HG02588 (cell line): ENCODE measurements around the gene ANKRD33B.
"Not testable (repeated sequence)": the region's sequence is repeated elsewhere in the genome, so short reads cannot be mapped to it uniquely, and the experiment has no call there.

Experiments
- ATAC-seq: cut with Tn5 transposase; IDR thresholded peaks from one replicate; pipeline ENCODE4 v1.9.1; 2021; ENCODE audit warnings: mild to moderate bottlenecking, moderate library complexity; ENCODE audit not compliant: unreplicated experiment

The ANKRD33B gene

DNA sequence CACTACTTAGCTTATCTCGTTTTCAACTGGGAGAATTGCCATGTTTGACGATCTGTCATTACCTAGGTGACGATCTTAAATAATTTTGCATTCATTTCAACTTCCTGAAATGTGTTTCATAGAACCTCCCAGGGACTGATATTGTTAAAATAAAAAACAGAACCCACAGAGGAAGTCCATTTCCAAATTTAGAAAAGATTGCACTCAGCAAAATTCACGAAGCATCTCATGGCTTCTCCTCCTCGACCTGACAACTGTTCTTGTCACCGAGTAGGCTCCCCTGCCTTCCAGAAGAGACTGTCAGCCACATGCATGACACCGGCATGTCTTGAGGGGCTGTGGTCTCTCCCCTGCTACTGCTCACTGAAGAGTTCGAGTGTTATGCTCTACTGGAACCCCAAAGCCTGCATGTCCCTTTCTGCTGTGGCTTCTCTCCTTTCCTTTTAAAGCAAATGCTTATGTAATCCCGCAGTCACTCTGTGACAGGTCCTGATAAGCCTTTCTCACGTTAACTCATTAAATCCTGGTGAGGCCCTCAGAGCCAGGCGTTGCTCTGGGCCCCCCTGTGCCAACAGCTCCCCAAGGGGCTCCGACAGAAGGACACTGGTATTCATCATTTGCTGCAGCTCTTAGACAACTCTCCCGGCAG lies 26.8 kb upstream of the ANKRD33B start:
- no peak for ATAC-seq

DNA sequence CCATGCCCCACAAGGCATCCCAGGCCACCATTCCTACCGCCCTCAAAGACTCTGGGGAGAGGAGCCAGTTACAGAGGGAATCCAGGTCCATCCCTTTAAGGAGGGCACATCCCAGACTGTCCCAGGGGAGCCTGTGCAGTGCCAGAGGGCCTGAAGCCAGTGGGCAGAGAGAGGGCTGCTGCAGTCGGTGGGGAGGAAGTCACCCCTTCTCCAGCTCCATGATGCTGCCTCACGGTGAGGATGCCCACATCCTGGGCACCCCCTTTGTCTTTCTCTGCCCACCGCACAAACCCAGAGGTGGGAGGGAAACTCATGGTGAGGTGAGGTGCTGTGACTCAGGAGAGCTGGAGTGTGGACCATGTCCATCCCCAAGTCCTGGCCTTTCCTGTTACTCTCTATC lies 26.2 kb upstream of the ANKRD33B start:
- no peak for ATAC-seq

DNA sequence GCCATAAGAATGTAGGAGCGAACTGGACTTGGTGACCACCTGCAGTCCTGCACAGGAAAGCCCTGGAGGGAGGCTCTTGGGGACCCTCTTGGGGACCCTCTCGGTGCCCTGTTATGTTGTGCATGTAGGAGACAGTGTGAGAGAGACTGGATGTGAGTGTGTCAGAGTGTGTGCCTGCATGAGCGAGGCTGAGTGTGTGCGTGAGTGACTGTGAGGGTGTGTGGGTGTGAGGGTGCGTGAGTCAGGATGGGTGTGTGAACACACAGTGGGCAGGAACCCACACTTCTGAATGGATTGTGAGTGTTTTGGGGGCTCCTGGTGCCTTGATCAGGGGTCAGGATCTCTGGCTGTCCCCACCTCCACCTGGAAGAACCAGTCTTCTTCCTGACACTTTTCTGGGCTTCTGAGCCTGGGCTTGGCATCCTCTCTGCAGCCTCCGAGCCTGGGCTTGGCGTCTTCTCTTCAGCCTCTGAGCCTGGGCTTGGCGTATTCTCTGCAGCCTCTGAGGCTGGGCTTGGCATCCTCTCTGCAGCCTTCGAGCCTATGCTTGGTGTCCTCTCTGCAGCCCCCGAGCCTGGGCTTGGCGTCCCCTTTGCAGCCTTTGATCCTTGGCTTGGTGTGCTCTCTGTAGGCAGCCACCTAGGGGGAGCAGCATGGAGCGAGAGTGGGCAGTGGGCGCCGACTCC lies 25.6 kb upstream of the ANKRD33B start:
- ATAC-seq: no peak

DNA sequence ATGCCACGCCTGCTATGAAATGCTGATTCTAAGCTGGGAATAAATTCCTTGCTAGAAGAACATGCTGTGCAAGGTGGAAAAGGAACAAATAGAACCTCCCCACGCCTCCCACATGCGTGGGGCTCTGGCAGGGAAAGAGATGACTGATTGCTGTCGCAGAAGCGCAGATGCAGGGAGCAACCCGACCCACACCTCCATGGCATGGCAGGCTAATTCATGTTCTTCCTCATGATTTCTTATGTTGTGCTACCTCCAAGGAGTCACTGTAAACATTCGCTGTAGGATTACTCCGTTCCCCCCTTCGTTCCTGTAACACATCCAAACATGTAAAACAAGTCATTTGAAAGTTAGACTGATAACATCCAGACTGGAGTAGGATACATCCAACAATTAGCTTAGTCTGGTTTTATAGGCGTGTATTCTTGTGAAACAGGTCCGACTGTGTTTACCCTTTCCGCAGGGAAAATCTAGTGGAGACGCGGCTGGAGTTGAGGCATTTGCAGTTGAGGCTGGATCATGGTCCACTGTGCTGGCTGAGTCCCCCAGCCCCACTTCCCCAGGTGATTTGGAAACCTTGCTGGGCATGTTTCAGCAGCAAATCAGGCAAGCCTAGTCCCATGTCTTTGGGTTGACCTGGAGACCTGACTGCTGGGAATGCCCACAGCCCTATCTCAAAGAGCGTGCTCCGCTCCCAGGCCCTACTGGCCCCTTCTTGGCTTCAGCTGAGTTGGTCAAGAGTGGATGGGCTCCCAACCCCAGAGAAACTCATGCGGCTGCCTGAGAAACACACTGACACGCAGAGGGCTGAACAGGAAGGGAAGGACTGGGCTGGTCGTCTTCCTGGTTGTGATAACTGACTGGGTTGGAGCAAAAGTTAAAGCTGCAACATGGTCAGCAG lies 24.8 kb upstream of the ANKRD33B start:
- no peak for ATAC-seq

DNA sequence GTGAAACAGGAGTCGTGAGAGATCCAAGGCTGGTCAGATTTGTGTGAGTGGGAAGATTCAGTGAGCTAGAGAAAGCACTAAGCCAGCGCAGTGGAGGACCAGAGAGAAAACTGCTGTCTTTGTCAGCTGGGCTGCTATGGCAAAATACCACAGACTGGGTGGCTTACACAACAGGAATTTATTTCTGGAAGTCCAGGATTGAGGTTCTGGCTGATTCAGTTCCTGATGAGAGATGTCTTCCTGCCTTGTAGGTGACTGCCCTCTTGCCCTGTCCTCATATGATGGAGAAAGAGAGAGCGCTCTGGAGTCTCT lies 24.2 kb upstream of the ANKRD33B start:
- no peak for ATAC-seq

DNA sequence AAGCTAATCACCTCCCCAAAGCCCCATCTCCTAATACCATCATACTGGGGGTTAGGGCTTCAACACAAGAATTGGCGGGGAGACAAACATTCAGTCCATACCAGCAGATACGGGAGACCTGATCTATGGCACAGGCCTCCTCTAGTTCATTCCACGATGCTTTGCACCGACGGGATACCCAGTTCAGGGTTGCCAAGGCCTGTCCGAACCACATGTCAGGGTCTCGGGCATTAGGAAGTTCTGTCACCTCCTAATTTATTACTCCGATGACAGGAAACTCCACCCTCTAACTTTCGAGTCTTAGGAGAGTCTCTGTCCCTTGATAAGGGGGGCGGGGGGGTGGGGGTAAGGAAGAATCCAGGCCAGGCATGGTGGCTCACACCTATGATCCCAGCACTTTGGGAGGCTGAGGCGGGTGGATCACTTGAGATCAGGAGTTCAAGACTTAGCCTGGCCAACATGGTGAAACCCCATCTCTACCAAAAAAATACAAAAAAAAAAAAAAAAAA lies 23.8 kb upstream of the ANKRD33B start:
- ATAC-seq: no peak

DNA sequence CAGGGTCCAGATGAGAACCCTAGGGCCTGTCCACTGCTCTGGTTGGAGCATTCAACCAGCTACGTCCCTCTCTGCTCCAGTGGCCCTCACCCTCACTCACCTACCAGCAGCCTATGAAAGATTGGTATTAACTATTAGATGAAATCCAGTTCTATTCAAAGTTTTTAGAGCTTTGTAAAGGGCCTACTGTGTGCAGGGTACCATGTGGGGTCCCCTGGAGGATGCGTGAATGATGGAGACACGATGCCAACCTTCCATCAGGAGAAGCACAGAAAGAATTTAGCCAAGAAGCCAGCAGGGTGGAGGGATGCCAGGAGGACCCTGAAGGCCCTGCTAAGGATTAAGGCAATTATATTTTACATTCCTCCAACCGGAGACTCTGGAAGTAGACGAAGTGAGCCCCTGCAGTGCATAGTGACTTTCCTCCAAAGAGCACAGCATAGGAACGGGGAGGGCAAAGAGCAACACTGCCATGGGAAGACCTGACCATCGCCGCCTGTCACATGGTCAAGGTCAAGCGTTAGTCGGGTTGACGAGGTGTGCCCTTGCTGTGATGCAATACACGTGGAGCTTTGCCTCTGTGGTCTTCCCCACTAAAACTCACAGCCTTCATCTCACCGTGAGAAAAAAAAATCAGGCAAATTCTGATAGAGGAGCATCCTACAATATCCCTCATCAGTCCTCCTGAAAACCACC lies 22.8 kb upstream of the ANKRD33B start:
- no peak for ATAC-seq

DNA sequence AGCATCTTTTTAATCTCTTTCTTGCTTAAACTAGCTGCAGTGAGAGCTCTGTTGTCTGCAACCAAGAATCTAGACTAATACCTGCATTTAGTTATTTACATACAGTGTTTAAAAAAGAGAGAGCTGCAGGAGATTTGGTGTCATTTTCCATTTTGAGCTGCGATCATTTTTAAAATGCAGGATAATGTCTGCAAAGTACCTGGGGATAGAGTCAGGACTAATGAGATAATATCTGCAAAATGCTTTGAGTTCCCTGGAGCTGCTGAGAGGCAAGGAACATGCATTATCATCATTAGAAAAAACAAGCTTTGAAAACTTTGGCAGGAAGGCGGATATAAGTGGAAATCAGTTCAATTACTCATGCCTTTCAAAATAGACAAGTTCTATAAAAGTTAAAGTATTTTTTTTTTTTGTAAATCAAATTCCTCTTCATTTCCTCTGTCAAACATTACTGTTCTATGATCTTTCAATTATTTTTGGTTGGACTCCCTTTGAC lies 21.8 kb upstream of the ANKRD33B start:
- ATAC-seq: no peak

DNA sequence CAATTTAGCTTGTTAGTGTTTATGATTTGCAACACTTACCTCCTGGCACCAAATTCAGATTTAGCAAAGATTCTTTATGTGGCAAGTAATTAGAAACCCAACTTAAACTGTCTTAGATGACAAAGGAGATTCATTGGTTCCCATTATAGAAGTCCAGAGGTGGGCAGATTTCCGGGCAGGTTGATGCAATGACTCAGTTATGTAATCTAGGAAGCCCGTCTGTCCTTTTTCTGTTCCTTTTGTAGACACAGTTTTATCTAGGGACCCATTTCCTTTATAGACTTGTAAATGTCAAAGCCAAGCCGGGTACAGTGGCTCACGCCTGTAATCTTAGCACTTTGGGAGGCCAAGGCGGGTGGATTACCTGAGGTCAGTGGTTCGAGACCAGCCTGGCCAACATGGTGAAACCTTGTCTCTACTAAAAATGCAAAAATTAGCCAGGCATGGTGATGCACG lies 20.3 kb upstream of the ANKRD33B start:
- no peak for ATAC-seq

DNA sequence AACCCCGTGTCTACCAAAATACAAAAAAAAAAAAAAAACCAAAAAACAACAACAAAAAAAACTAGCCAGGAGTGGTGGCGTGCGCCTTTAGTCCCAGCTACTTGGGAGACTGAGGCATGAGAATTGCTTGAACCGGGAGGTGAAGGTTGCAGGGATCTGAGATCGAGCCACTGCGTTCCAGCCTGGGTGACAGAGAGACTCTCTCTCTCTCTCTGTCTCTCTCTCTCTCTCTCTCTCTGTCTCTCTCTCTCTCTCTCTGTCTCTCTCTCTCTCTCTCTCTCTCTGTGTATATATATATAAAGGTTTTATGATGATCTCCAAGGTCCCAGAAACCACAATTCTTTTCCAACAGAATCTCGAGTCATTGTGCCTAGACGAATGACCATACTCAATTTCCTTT lies 18.8 kb upstream of the ANKRD33B start:
- ATAC-seq: no peak

DNA sequence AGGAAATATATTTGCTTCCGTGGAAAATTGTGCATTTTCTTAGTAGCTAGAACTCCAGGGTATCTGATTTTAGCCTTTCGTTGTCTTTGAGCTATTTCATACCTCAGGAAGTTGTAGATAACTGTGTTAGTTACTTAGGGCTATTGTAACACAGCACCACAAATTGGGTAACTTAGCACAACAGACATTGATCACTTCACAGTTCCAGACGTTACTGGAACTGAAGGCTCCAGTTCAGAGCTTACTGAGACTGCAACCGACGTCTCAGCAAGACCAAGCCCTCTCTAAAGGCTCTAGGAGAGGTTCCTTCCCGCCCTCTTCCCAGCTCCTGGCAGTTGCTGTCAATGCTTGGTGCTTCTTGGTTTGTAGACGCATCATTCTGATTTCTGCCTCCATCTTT lies 17.7 kb upstream of the ANKRD33B start:
- ATAC-seq: no peak

DNA sequence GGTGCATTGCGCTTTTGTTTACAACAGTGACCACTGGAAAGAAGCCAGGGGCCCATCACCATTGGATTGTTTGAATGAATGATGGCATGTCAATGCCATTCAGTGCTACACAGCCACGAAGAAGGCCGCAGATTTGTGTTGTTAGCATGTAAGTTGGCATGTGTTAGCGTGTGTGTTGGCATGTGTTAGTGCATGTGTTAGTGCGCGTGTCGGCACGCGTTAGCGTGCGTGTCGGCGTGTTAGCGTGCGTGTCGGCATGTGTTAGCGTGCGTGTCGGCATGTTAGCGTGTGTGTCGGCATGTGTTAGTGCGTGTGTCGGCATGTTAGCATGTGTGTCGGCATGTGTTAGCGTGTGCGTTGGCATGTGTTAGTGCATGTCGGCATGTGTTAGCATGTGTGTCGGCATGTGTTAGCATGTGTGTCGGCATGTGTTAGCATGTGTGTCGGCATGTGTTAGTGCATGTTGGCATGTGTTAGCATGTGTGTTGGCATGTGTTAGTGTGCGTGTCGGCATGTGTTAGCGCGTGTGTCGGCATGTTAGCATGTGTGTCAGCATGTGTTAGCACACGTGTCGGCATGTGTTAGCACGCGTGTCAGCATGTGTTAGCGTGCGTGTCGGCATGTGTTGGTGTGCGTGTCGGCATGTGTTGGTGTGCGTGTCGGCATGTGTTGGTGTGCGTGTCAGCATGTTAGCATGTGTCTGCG lies 15.3 kb upstream of the ANKRD33B start:
- no peak for ATAC-seq

DNA sequence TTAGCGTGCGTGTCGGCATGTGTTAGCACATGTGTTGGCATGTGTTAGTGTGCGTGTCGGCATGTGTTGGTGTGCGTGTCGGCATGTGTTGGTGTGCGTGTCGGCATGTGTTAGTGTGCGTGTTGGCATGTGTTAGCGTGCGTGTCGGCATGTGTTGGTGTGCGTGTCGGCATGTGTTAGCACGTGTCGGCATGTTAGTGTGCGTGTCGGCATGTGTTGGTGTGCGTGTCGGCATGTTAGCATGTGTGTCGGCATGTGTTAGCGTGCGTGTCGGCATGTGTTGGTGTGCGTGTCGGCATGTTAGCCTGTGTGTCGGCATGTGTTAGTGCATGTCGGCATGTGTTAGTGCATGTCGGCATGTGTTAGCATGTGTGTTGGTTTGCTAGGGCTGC lies 14.8 kb upstream of the ANKRD33B start:
- ATAC-seq: not testable (repeated sequence)

DNA sequence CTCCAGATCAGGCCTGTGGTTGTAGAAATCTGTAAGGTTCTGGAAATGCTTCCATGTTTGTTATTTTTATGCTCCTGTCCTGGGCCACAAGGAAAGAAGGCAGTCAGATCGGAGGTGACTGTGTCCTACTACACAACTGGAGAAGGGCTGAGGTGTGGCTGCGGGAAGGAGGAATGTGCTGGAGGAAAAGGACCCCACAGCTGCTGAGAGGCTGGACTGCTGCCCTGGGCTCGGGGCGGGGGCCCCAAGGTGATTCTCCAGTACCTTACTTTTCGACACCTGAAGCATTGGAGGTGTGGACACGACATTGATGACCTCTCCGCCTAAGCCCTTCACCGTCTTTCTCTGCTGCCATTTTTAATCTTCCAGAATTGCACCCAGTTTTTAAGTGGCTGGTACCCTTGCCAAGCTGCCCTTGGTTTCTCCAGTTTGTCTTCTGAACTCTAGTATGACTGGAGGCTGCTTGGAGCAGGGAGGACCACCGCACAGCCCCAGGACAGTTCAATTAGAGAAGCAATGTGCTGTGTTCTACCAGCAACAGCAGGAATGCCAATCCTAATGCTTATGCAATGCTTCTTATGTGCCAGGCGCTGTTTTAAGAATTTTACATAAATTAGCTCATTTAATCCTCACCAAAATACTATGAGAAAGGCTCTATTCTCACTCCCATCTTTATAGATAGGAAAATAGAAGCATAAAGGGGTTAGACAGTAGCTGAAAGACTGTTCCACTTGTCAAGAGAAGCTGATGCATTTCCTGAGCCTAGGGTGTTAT lies 13.5 kb upstream of the ANKRD33B start:
- no peak for ATAC-seq

DNA sequence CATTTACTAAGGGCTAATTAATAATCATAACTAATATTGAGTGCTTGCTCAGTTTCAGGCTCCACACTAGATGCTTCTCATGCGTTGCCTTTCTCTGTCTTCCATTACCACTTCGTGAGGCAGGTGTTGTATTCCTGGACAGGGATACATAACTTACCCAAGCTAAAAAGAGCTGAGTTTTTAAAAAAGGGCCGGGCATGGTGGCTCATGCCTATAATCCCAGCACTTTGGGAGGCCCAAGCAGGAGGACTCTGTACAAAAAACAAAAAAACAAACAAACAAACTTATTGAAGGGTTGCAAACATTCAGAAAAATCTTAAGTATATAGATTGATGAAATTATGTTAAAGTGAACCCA lies 12.1 kb upstream of the ANKRD33B start:
- no peak for ATAC-seq

DNA sequence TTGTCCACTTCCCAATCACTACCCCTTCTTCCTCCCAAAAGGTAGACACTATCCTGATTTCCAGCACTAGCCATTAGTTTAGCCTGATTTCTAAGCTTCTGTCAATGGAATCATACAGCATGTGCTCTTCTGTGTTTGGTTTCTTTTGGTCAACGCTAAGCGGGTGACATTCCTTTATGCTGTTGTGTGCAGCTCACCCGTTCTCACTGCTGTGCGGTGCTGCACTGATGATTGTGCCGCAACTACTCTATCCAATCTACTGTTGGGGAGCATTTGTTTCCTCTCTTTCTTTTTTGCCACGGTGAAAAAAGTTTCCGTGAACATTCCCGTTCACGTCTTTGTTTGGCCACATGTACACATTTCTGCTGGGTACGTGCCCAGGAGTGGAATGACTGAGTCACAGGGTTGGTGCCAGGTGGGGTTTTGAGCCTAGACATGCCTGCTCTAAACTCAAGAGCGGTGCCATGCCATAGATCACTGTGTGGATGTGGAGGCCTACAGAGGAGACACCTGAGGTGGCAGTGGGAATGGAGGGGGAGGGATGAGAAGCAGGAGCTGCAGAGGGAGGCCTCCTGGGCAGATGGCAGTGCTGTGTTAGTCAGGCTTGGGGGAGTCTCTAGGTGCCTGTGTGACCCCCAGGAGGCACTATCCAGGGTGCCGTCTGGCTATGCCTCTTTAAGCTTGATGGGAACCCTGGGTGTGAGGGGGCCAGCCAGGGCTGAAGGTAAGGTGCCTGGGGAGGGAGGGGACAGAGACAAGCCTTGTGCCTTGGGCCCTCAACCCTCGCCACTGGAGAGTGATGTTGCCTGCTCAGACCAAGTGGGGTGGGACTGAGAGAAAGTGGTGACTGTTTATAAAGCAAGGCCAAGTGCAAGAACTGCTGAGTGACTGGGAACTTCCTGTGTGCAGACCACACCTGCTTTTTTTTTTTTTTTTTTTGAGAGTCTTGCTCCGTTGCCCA lies 11.4 kb upstream of the ANKRD33B start:
- peak; percentile 60 for ATAC-seq

DNA sequence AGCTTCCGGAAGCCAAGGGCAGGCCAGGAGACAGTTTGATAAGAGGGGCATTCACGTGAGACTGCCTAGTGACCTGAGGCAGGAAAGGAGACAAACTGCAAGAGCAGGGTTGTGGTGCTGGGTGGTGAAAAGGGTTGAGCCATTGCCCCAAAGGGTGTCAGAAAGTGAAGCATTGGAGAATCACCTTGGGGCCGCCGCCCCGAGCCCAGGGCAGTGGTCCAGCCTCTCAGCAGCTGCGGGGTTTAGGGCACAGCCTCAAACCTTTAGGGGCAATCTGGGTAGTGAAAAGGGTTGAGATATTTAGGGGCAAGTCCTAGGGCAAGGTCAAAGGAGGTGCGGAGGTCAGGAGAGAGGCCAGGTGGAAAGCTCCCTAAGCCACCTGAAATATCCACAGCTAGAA lies 10.4 kb upstream of the ANKRD33B start:
- no peak for ATAC-seq

DNA sequence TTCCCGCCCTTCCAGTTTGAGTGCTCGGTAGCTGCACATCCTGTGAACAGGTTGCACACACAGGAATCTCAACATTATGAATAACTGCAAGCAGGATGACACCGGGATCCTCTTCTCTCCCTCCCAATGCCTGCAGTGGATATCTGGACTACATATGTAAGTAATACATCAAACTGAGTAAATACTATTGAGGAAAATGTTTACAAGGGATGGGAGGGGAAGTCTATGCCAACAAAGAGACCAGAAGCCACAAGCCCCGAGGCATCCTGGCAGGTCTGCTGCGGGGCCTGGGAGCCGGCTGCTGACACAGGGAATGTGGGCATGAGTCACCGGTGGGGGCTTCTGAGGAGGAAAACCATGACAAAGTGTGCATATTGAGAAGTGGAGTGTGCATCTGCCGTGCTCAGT lies 8.6 kb upstream of the ANKRD33B start:
- ATAC-seq: no peak
